Measurements from ENCODE around the gene LUC7L2.
"Not testable (repeated sequence)": the region's sequence is repeated elsewhere in the genome, so short reads cannot be mapped to it uniquely, and the experiment has no call there.

Gene LUC7L2

DNA sequence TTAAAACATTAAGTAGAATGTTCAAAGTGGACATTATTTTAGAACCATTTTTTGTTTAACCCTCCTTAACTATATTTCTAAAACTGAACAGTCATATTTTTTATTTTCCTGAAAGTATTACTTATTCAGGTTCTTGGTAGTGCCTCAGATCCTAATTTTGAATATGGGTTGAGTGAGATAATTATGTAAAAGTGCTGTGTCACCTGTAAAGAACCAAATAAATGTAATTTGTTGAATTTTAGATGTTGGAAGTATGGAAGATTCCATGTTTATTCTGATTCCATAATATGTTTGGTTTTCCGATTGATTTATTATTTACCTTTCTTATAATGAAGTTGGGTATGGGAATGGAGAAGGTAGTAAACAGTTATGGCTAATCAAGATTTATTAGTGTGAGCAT, 61.4 kb downstream of the LUC7L2 start:
- TF ChIP-seq CTCF (IDR thresholded peaks at IDR 0.05; ENCODE audit: control insufficient read depth, extremely low read depth, insufficient read depth), result no peak
- no peak overlapping the region for H3K4me3 ChIP-seq (ENCODE audit: low read depth, low read length)
- DNase-seq (ENCODE audit: low read depth), result no peak

GRCh38 chr7:139422126-139422525, 62.4 kb downstream of the LUC7L2 start:
- H3K4me3 ChIP-seq (ENCODE audit: low read depth, low read length), result no peak overlapping the region
- no peak for DNase-seq (ENCODE audit: low read depth)
- no peak for TF ChIP-seq CTCF (IDR thresholded peaks at IDR 0.05; ENCODE audit: control insufficient read depth, extremely low read depth, insufficient read depth)

DNA sequence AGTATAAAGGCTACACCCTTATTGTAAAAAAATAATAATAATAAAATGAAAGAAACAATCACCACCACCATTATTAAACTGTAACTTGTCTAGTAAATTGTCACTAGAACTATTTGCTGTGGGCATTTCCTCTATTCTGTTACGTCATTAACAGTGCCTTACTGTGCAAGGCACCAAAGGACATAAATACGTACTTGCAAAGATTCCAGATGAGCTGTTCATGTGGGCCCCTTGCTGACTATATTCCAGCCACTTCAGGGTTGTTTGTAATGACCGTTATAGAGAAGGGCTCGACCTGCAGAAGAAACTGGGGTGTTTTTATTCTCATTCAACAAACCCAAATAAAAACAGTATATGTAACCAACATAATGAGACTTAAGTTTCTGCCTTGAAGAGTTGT, 63.4 kb downstream of the LUC7L2 start:
- DNase-seq (ENCODE audit: low read depth), result no peak
- H3K4me3 ChIP-seq (ENCODE audit: low read depth, low read length), result no peak overlapping the region
- no peak for TF ChIP-seq CTCF (IDR thresholded peaks at IDR 0.05; ENCODE audit: control insufficient read depth, extremely low read depth, insufficient read depth)

- TF ChIP-seq CTCF (IDR thresholded peaks at IDR 0.05; ENCODE audit: control insufficient read depth, extremely low read depth, insufficient read depth), result no peak
- no peak for DNase-seq (ENCODE audit: low read depth)
- H3K4me3 ChIP-seq (ENCODE audit: low read depth, low read length), result no peak overlapping the region
Measured at GRCh38 chr7:139424004-139424403, 64.3 kb downstream of the LUC7L2 start.

DNA sequence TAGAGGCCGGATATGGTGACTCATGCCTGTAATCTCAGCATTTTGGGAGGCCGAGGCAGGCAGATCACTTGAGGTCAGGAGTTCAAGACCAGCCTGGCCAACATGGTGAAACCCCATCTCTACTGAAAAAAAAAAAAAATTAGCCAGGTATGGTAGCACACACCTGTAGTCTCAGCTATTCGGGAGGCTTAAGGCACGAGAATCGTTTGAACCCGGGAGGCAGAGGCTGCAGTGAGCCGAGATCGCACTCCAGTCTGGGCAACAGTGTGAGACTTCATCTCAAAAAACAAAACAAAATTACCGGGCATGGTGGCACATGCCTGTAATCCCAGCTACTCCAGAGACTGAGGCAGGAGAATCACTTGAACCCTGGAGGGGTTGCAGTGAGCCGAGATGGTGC, 66.0 kb downstream of the LUC7L2 start:
- DNase-seq (ENCODE audit: low read depth); H3K4me3 ChIP-seq (ENCODE audit: low read depth, low read length): not testable (repeated sequence)

DNA sequence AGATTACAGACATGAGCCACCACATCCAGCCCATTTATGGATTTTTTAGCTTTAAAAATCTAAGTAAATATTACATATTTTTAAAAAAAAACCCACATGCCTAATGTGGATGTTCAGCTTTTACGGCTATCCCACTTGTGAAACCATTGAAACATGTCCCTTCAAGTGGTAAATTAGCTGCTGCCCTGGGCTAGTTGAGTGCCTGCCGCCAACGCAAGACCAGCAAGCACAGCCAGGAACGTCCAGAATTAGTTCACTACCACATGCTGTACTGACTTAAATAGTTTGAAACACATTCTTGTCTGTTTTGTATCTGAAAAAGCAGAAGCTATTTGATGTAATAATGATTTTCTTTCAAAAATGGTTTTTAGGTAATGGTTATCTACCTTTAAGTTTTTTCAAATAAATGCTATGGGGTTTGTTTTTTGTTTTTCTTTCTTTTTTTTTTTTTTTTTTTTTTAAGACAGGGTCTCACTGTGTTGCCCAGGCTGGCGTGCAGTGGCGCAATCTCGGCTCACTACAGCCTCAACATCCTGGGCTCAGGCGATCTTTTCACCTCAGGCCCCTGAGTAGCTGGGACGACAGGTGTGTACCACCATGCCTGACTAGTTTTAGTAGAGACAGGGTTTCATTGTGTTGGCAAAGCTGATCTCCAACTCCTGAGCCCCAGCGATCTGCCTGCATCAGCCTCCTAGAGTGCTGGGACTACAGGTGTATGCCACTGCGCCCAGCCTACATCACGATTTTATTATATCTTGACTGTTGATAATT, 66.7 kb downstream of the LUC7L2 start:
- DNase-seq (ENCODE audit: low read depth), result no peak
- H3K4me3 ChIP-seq (ENCODE audit: low read depth, low read length), result no peak overlapping the region
- no peak for TF ChIP-seq CTCF (IDR thresholded peaks at IDR 0.05; ENCODE audit: control insufficient read depth, extremely low read depth, insufficient read depth)

DNA sequence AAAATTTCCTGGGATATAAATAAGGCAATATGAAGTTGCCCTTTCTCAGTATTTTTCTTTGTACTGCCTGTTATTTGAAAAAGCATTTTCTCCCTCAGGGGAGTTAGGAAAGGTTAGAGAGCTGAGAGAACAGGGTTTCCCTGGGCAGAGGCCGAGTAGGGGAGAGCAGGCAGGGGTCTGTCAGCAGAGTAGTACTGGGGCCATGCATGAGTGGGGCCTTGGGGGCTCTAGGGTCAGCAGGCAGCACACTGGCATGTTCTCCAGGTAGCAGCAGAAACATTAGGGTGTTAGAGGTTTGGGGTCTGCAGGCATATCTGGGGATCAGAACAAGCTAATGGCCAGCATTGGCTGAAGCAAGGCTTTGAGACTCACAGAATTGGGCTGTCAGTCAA, 67.3 kb downstream of the LUC7L2 start:
- no peak overlapping the region for H3K4me3 ChIP-seq (ENCODE audit: low read depth, low read length)
- DNase-seq (ENCODE audit: low read depth), result no peak
- no peak for TF ChIP-seq CTCF (IDR thresholded peaks at IDR 0.05; ENCODE audit: control insufficient read depth, extremely low read depth, insufficient read depth)

Measured in LNCaP clone FGC (cell line).